D721Med (cell line): ENCODE results near the gene ANO6.

Source experiments
- DNase-seq: peaks from one replicate; pipeline ENCODE4 v3.0.0; 2011; ENCODE audit warnings: low spot score; ENCODE audit not compliant: insufficient read length
- FAIRE-seq: peaks from 2 replicates; lab custom pipeline; 2011; peaks lifted over from hg19 to GRCh38; lab: Jason Lieb, UNC
- TF ChIP-seq, protein P1 (sequence below): IDR thresholded peaks from 2 replicates; pipeline ENCODE4 v1.5.1; 2012; ENCODE audit warnings: mild to moderate bottlenecking, control low read depth; ENCODE audit not compliant: insufficient read depth; ENCODE audit errors: missing control alignments

The ANO6 gene

GRCh38 chr12:45242180-45242579, 26.3 kb downstream of the ANO6 start:
- TF ChIP-seq, protein P1, sequence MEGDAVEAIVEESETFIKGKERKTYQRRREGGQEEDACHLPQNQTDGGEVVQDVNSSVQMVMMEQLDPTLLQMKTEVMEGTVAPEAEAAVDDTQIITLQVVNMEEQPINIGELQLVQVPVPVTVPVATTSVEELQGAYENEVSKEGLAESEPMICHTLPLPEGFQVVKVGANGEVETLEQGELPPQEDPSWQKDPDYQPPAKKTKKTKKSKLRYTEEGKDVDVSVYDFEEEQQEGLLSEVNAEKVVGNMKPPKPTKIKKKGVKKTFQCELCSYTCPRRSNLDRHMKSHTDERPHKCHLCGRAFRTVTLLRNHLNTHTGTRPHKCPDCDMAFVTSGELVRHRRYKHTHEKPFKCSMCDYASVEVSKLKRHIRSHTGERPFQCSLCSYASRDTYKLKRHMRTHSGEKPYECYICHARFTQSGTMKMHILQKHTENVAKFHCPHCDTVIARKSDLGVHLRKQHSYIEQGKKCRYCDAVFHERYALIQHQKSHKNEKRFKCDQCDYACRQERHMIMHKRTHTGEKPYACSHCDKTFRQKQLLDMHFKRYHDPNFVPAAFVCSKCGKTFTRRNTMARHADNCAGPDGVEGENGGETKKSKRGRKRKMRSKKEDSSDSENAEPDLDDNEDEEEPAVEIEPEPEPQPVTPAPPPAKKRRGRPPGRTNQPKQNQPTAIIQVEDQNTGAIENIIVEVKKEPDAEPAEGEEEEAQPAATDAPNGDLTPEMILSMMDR: no peak
- DNase-seq (no peak), FAIRE-seq (no peak)

- DNase-seq (no peak), FAIRE-seq (no peak)
Measured at GRCh38 chr12:45243963-45244362, 28.1 kb downstream of the ANO6 start.

GRCh38 chr12:45244561-45245343, 28.9 kb downstream of the ANO6 start:
- DNase-seq (no peak), FAIRE-seq (no peak)

More at GRCh38 chr12:45243963-45244362, 28.1 kb downstream of the ANO6 start:
- TF ChIP-seq, protein P1: no peak

DNA sequence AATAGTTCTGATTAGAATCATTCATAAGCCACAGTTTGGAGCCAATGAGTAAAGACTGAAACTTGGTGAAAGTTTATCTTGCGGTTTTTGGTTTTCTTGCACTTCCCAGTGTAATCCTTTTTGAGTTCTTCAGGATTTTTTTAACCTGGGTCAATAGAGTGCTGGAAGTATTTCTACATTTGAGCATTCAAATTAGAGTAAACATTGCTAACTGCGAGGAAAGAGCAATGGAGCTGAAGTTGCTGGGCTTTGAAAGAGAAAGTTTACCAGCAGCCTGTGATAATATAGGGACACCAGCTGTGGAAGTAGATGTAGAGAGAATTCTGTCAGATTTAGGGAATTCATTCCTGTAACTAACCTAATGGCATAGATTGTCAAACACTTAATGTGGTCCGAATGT, 30.3 kb downstream of the ANO6 start:
- DNase-seq: no peak
- TF ChIP-seq, protein P1: no peak
- no peak for FAIRE-seq

More at GRCh38 chr12:45244561-45245343, 28.9 kb downstream of the ANO6 start:
- TF ChIP-seq, protein P1: no peak

DNA sequence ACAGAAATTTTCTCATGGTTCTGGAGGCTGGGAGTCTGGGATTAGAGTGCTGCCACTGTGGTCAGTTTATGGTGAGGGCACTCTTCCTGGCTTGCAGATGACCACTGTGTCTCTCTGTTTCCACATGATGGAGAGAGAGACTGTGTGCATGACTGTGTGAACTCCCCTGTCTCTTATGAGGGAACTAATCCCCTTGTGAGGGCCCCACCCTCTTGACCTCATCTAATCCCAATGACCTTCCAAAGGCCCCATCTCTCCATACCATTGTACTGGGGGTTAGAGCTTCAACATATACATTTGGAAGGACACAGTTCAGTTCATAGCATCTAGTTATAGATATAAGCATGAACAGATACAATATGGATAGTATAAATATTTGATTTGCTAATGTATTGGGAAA, 31.7 kb downstream of the ANO6 start:
- FAIRE-seq (no peak), DNase-seq (no peak)
- TF ChIP-seq, protein P1: no peak

DNA sequence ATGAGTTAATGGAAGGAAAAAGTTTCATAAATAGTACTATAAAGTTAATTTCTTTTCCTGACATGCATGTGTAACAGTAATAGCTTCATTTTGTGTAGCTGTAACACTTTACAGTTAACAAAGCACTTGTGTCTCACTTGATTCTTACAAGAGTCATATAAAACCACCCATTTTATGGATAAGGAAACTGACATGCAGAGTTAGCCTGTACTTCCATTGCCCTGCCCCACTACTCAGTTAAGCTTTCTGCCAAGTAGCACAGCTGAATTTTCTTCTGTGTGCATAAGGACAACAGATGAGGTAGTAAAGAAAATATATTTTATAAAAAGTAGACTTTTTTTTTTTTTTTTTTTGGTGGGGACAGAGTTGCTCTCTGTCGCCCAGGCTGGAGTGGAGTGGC, 32.2 kb downstream of the ANO6 start:
- no peak for DNase-seq
- no peak for FAIRE-seq
- TF ChIP-seq, protein P1: no peak

DNA sequence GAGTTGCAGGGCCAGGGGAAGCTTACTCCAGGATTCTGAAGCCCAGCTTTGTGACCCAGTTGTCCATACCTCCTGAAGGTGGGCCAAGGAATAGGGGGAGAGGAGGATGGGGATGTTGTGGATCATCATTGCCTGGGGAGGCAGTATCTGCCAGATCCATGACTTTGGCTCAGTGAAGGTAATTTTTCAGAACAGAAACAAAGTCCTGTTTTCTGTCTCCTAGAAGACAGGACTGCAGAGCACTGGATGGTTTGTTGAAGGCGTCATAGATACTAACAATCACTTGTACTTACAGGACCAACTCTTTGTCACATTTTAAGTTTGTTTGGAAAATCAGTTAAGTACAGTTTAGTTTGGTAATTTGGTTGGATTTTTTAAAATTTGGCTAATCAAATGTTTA, 38.4 kb downstream of the ANO6 start:
- TF ChIP-seq, protein P1: no peak
- DNase-seq: no peak
- FAIRE-seq: no peak
